IPS-NIHi7 (cell line): ENCODE data around the gene EFCAB10.
A peak's percentile ranks its signal among the peaks of the same experiment; 100 is the strongest.
"Not testable (repeated sequence)": the region's sequence is repeated elsewhere in the genome, so short reads cannot be mapped to it uniquely, and the experiment has no call there.

Source experiments
- DNase-seq: peaks from one replicate; pipeline ENCODE4 v3.0.0; 2012; ENCODE audit warnings: mixed read lengths; ENCODE audit errors: extremely low spot score

The EFCAB10 gene

GRCh38 chr7:105531792-105532671 is 49.3 kb downstream of the EFCAB10 start, which contains the start of gene RINT1:
RINT1 (plus strand) TSS chr7:105532201; CDS start chr7:105532316, 115 bp downstream.
- peak; percentile 94 for DNase-seq

DNA sequence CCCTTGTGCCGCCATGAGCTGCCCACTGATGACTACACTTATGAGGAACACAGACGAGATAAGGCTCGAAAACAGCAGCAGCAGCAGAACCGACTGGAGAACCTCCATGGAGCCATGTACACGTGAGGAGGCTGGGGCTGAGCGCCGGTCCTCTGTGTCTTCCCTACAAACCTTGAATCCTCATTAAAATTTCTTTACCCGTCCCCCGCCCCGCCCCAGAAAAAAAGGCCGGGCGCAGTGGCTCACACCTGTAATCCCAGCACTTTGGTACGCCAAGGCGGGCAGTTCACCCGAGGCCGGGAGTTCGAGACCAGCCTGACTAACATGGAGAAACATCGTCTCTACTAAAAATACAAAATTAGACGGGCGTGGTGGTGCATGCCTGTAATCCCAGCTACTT is 50.7 kb downstream of the EFCAB10 start:
- DNase-seq: no peak

GRCh38 chr7:105530126-105530525 is 51.2 kb downstream of the EFCAB10 start:
- DNase-seq: no peak

DNA sequence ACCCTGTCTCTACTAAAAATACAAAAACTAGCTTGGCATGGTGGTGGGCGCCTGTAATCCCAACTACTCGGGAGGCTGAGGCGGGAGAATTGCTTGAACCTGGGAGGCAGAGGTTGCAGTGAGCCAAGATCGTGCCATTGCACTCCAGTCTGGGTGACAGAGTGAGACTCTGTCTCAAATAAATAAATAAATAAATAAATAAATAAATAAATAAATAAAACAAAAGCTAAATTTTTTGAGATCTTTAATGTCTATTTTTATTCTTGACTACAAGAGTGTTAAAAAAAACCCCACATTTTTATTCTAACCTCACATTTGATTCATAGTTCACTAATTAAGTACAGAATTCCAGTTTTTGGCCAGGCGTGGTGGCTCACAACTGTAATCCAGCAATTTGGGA is 53.6 kb downstream of the EFCAB10 start:
- DNase-seq: not testable (repeated sequence)

DNA sequence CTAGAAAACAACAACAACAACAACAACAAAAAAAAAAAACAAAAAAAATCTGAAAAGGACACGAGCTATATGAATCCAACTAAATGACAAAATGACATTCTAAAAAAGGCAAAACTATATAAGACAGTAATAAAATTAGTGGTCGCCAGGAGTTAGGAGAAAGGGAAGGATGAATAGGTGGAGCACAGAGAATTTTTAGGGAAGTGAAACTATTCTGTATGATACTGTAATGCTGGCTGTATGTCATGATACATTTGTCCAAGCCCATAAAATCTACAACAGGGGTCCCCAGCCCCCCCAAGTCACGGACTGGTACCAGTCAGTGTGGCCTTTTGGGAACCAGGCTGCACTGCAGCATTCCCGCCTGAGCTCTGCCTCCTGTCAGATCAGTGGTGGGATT is 56.5 kb downstream of the EFCAB10 start:
- DNase-seq: no peak

DNA sequence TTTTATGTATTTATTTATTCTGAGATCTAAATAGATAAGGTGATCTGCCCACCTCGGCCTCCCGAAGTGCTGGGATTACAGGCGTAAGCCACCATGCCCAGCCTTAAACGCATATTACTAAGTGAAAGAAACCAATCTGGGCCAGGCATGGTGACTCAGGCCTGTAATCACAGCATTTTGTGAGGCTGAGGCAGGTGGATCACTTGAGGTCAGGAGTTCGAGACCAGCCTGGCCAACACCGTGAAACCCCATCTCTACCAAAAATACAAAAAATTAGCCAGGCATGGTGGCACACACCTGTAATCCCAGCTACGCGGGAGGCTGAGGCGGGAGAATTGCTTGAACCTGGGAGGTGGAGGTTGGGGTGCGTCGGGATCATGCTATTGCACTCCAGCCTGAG is 56.9 kb downstream of the EFCAB10 start:
- DNase-seq: not testable (repeated sequence)

- peak; percentile 98 for DNase-seq
Measured at GRCh38 chr7:105521717-105522463, 59.4 kb downstream of the EFCAB10 start, which contains the start of gene PUS7. PUS7 (minus strand) TSS chr7:105522271; CDS start chr7:105508512, 13,759 bp downstream.

DNA sequence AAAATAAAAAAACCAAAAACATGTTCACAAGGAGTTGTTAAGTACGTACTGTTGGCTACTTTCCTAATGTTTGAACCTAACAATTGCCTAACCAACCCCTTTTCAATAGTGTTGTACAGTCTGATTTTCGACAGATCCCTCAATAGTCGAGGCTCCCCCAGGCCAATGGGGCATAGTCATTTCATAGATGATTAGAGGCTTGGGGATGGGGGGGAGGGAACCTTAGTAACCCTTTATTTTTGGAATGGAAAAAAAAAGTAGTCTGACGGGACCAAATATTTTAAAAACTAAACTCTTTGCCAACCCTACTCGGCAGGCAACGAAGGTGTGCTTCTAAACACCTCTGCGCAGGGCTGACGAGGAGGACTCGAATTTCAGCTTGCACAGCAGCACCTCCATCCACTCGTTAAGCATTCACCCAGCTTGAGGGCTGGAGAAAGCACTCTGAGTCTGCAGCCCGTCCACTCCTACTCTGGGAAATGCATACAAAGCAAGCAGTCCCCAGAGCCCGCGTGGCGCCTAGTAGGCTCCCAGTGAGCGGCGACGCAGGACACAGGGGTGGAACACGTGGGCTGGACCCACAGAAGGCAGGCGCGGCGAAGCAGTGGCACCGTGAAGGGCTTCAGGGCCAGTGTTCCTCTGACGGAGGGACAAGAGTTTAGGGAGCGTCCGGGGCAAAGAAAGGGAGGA is 60.1 kb downstream of the EFCAB10 start:
- DNase-seq: peak; percentile 43

- DNase-seq: not testable (repeated sequence)
Measured at GRCh38 chr7:105520620-105521019, 60.7 kb downstream of the EFCAB10 start.

DNA sequence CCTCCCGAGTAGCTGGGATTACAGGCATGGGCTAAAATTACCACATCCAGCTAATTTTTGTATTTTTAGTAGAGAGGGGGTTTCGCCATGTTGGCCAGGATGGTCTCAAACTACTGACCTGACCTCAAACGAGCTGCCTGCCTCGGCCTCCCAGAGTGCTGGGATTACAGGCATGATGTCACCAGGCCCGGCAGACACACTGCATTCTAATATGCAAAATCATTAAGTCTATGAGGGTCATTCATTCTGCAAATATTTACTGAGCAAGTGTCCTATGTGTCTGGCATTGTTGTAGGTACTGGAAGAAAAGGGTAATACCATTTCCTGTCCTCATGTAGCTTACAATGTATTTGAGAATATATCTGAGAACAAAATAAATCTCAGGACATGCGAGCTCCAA is 61.9 kb downstream of the EFCAB10 start:
- DNase-seq: no peak

DNA sequence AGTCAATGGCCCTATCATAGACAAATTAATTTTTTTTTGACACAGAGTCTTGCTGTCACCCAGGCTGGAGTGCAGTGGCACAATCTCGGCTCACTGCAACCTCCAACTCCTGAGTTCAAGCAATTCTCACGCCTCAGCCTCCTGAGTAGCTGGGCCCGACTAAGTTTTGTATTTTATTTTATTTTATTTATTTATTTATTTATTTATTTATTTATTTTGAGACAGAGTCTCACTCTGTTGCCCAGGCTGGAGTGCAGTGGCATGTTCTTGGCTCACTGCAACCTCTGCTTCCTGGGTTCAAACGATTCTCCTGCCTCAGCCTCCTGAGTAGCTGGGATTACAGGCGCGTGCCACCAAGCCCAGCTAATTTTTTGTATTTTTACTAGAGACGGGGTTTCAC is 65.7 kb downstream of the EFCAB10 start:
- not testable (repeated sequence) for DNase-seq
